Muscle of leg (tissue), 11 donors: ENCODE results near the gene ZNF277. TPM values are rescaled to one million over a fixed set of nuclear protein-coding genes. Genes with fewer than 3 reads are reported as not detected.
A peak's percentile ranks its signal among the peaks of the same experiment; 100 is the strongest.

Experiments
- DNase-seq: peaks from one replicate; pipeline ENCODE4 v3.0.0; 2013
- H3K27ac ChIP-seq: one replicate; pipeline ENCODE4 v1.5.1; 2013; ENCODE audit warnings: mild to moderate bottlenecking, low read length, control low read depth
- H3K27me3 ChIP-seq: one replicate; pipeline ENCODE4 v1.6.1; 2013; ENCODE audit warnings: low read length; ENCODE audit not compliant: control insufficient read depth, insufficient read depth
- H3K36me3 ChIP-seq: one replicate; pipeline ENCODE4 v1.6.1; 2013; ENCODE audit warnings: low read length; ENCODE audit not compliant: control insufficient read depth, insufficient read depth
- H3K4me1 ChIP-seq: one replicate; pipeline ENCODE4 v1.6.1; 2013; ENCODE audit warnings: low read length; ENCODE audit not compliant: control insufficient read depth, insufficient read depth
- H3K4me3 ChIP-seq: one replicate; pipeline ENCODE4 v1.5.1; 2013; ENCODE audit warnings: low read length, control low read depth
- H3K9me3 ChIP-seq: replicated peaks from 2 replicates; pipeline ENCODE4 v1.6.1; 2013; ENCODE audit warnings: low read depth, low read length; ENCODE audit not compliant: control insufficient read depth
- WGBS: methylation state at CpG from one replicate; pipeline ENCODE4 v1.1.5; 2013; ENCODE audit warnings: missing lambda C conversion rate; ENCODE audit not compliant: insufficient coverage; 5-methylcytosine and 5-hydroxymethylcytosine counted together
- polyA plus RNA-seq, 8 donors: library from polyadenylated mRNA; unstranded; fragments of 120-200 nt; gene quantifications; one replicate each; pipeline versions ENCODE4 v1.2.1 to v1.2.3, GENCODE V29; 2013; ENCODE audit warnings: inconsistent platforms in 1 of 8, low replicate concordance in 1 of 8; ENCODE audit not compliant: insufficient read length in 8 of 8, insufficient read depth in 1 of 8
- total RNA-seq: library from RNA; stranded (reverse); fragments of 120-200 nt; gene quantifications from one replicate; pipeline ENCODE4 v1.2.4, GENCODE V29; 2013

Gene ZNF277
- total and polyA plus RNA-seq, 9 donors = 17.7 to 29.8 (median 23.5) TPM

DNA sequence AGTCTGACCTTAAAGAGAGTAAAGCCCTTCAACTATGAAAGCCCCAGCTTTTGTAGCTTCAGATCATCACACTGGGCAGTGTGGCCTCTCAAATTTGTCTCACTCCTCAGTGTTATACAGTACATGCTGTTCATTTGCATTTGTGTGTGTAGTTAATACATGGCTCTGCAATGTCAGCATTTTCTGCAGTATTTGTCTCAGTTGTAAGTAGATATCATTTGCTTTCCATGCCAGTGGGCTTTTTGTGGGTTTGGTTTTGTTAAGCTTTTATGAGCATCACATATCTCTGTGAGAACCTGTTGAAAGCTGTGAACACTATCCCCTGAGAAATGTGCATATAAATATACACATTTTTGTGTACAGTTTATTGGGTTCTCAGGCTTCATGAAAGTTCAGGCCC, 57.0 kb downstream of the ZNF277 start:
- Histone ChIP-seq H3K4me3 (no peak overlapping the region), H3K36me3 (no peaks in the 10 kb centered on the region), H3K27ac (no peak overlapping the region), H3K4me1 (no peaks in the 10 kb centered on the region), H3K9me3 (no peaks in the 10 kb centered on the region), H3K27me3 (no peaks in the 10 kb centered on the region)
- no peak for DNase-seq

DNA sequence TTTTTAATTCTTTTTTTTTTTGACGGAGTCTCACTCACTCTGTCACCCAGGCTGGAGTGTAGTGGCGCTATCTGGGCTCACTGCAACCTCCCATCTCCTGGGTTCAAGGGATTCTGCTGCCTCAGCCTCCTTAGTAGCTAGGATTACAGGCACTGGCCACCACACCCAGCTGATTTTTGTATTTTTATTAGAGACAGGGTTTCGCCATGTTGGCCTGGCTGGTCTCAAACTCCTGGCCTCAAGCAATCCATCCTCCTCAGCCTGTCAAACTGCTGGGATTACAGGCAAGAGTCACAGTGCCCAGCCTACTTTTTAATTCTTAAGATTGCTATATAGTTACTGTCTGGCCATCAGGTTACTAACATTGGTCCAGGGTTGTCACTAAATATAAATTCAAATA, 59.6 kb downstream of the ZNF277 start:
- DNase-seq = no peak
- no peaks in the 10 kb centered on the region for H3K4me1 ChIP-seq
- no peak overlapping the region for H3K4me3 ChIP-seq
- 100% methylated on average over 1 of the region's 3 CpGs for WGBS
- H3K27me3 ChIP-seq = no peaks in the 10 kb centered on the region
- H3K36me3 ChIP-seq = no peaks in the 10 kb centered on the region
- no peak overlapping the region for H3K27ac ChIP-seq
- no peaks in the 10 kb centered on the region for H3K9me3 ChIP-seq

GRCh38 chr7:112266595-112267270, 60.2 kb downstream of the ZNF277 start:
- Histone ChIP-seq H3K27me3 (no peaks in the 10 kb centered on the region), H3K9me3 (no peaks in the 10 kb centered on the region), H3K36me3 (no peaks in the 10 kb centered on the region), H3K27ac (no peak overlapping the region), H3K4me3 (no peak overlapping the region), H3K4me1 (no peaks in the 10 kb centered on the region)
- DNase-seq = peak; percentile 22
- no CpG with 5 or more reads among the region's 5 CpGs for WGBS

DNA sequence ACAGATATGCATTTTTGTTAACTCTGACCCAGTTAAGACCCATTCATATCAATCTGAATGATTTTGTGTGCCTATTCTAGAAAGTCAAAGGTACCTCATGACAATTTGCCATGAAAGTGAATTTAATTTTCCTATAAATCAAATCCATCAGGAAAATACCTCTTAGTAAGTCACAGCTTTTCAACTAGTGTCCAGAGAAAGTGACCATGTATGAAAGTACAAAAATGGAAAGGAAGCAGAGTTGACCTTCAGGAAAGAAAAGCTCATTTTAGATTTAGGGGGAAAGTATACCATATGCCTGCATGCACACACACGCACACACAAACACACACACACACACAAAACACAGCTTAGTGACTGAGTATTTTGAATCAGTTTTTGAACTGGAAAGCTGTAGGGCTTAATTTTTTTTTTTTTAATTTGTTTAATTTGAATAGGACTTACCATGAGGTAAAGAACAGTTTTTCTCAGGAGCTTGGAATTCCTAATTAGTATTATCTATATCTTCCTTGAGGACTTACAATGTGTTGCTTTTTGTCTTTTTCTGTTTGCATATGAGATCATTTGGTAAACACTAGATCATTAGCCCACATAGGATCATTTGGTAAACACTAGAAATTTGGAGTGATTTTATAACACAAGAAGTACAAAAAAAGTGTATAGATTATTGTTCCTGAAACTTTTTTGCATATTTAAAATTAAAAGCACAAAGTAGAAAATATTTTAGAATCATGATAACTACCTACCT, 61.6 kb downstream of the ZNF277 start:
- Histone ChIP-seq H3K36me3 (no peaks in the 10 kb centered on the region), H3K9me3 (no peaks in the 10 kb centered on the region), H3K27me3 (no peaks in the 10 kb centered on the region), H3K4me1 (no peaks in the 10 kb centered on the region), H3K4me3 (no peak overlapping the region), H3K27ac (no peak overlapping the region)
- DNase-seq = no peak
- WGBS = no CpG with 5 or more reads among the region's 1 CpG

DNA sequence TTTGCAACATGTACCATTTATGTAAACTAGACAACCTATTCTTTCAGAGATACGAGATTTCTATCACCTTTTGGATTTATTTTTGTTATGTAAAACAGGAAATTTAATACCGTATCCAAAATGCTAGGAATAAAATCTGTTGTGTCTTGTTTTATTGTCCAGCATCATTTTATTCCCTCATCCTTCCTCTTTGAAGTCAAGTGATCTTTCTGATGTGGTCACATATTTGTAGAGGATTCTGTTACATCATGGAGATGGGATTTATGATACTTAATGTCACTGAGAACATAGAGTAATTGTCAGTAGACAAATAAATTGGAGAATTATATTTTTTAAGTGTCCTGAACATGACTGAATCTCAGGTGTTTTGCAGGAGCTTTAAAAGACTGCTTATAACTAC, 64.7 kb downstream of the ZNF277 start:
- no peak for DNase-seq
- no peaks in the 10 kb centered on the region for H3K9me3 ChIP-seq
- no peak overlapping the region for H3K27ac ChIP-seq
- WGBS = no CpG with 5 or more reads among the region's 2 CpGs
- H3K4me1 ChIP-seq = no peaks in the 10 kb centered on the region
- H3K36me3 ChIP-seq = no peaks in the 10 kb centered on the region
- no peak overlapping the region for H3K4me3 ChIP-seq
- H3K27me3 ChIP-seq = no peaks in the 10 kb centered on the region

DNA sequence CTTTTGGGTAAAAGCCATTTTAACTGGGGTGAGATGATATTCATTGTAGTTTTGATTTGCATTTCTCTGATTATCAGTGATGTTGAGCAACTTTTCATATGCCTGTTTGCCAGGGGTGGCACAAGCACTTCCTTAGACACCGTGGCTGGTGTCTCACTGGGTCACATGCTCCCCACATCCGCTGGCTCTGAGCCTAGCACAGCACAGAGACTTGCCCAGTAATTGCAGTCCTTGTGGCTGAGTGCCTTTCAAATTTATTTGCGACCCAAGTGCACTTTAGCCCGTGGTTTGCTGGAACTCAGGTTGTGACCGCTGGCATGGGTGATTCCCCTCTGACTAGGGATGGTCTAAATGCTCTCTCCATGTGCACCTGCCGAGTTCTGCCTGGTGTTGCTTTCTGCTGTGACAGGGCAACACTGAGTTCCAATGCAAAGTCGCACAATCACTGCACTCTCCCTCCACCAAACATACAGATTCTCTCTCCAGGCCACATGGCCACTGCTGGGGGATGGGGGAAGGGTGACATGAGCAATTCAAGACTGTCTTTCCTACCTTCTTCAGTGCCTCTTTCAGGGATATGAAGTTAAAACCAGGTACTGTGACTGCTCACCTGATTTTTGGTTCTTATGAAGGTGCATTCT, 66.5 kb downstream of the ZNF277 start:
- no peaks in the 10 kb centered on the region for H3K9me3 ChIP-seq

GRCh38 chr7:112279042-112279441, 72.5 kb downstream of the ZNF277 start:
- H3K4me1 ChIP-seq = no peaks in the 10 kb centered on the region
- DNase-seq = no peak
- H3K27me3 ChIP-seq = no peaks in the 10 kb centered on the region
- WGBS = no CpG with 5 or more reads among the region's 2 CpGs
- no peaks in the 10 kb centered on the region for H3K36me3 ChIP-seq
- no peaks in the 10 kb centered on the region for H3K9me3 ChIP-seq
- H3K4me3 ChIP-seq = no peak overlapping the region
- no peak overlapping the region for H3K27ac ChIP-seq

More for the DNA sequence above, 66.5 kb downstream of the ZNF277 start:
- Histone ChIP-seq H3K4me3 (no peak overlapping the region), H3K36me3 (no peaks in the 10 kb centered on the region), H3K4me1 (no peaks in the 10 kb centered on the region), H3K27me3 (no peaks in the 10 kb centered on the region), H3K27ac (no peak overlapping the region)
- DNase-seq = no peak
- WGBS = 84% methylated on average over 6 of the region's 7 CpGs

GRCh38 chr7:112280267-112280666, 73.8 kb downstream of the ZNF277 start:
- Histone ChIP-seq H3K36me3 (no peaks in the 10 kb centered on the region), H3K9me3 (no peaks in the 10 kb centered on the region), H3K27me3 (no peaks in the 10 kb centered on the region), H3K4me1 (no peaks in the 10 kb centered on the region), H3K27ac (no peak overlapping the region), H3K4me3 (no peak overlapping the region)
- peak; percentile 27 for DNase-seq
- WGBS = no CpG with 5 or more reads among the region's 2 CpGs

DNA sequence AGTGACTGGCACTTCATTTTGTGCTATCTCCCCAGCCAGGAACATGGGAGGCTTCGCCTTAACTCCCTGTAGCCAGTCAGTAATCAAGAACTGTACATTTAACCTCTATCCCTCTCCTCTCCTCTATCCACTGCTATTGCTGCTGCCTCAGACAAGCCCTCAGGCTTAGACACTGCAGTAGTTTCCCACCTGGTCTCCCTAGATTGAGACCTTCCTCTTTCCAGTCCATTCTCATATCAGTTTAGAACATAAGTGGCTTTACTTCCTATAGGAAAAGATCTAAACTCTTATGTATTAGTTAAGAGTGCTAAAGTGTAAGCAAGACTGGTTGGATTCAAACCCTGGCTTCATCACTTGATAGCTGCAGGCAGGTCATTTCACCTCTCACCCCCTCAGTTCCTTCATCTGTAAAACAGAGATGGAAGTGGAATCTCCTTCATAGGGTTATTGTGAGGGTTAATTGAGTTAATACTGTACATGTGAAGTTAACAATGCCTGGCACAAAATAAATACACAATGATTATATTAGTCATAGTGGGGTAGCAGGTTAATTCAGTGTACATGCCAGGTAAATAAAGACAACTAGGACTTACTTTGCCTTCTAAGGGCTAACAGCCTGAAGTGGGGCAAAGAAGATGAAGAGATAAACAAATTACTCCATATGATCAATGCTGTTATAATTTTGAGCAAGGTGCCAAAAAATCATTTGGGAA, 76.1 kb downstream of the ZNF277 start:
- no peak for DNase-seq
- Histone ChIP-seq H3K36me3 (no peaks in the 10 kb centered on the region), H3K27me3 (no peaks in the 10 kb centered on the region), H3K9me3 (no peaks in the 10 kb centered on the region), H3K27ac (no peak overlapping the region), H3K4me1 (peaks cover 4% of the 10 kb centered on the region), H3K4me3 (no peak overlapping the region)
- WGBS = 70% methylated on average over 1 of the region's 1 CpG

GRCh38 chr7:112283382-112283910, 77.0 kb downstream of the ZNF277 start:
- Histone ChIP-seq H3K4me1 (peaks cover 4% of the 10 kb centered on the region), H3K27me3 (no peaks in the 10 kb centered on the region), H3K4me3 (no peak overlapping the region), H3K36me3 (no peaks in the 10 kb centered on the region), H3K27ac (no peak overlapping the region), H3K9me3 (no peaks in the 10 kb centered on the region)
- DNase-seq = no peak
- whole genome bisulfite sequencing = 83% methylated on average over 1 of the region's 4 CpGs
